ENCODE measurements around the gene NAT16.
"Not testable (repeated sequence)": the region's sequence is repeated elsewhere in the genome, so short reads cannot be mapped to it uniquely, and the experiment has no call there.

Gene NAT16

GRCh38 chr7:101124376-101125056 is 55.6 kb downstream of the NAT16 start:
- Histone ChIP-seq H3K27ac (peak overlapping the region; percentile 89 to 98), H3K4me1 (peaks cover 5 to 97% (median 74%) of the 10 kb centered on the region in 4 donors), H3K27me3 (no peaks in the 10 kb centered on the region), H3K4me3 (no peak overlapping the region), H3K36me3 (no peaks in the 10 kb centered on the region), H3K9me3 (no peaks in the 10 kb centered on the region)
- no peak for DNase-seq
- intact Hi-C loops (cut with DNase I; ENCODE audit: low total_unique reads) = no loop called here
- TF ChIP-seq CTCF (IDR thresholded peaks at IDR 0.05) = no peak

GRCh38 chr7:101123703-101124068 is 56.4 kb downstream of the NAT16 start:
- no peak for TF ChIP-seq CTCF (IDR thresholded peaks at IDR 0.05)
- Histone ChIP-seq H3K36me3 (no peaks in the 10 kb centered on the region), H3K27me3 (no peaks in the 10 kb centered on the region), H3K4me1 (peaks cover 5 to 97% (median 80%) of the 10 kb centered on the region in 4 donors), H3K4me3 (no peak overlapping the region), H3K9me3 (no peaks in the 10 kb centered on the region), H3K27ac (peak overlapping the region; percentile 89 to 98)
- intact Hi-C loops (cut with DNase I; ENCODE audit: low total_unique reads) = no loop called here
- DNase-seq = no peak

DNA sequence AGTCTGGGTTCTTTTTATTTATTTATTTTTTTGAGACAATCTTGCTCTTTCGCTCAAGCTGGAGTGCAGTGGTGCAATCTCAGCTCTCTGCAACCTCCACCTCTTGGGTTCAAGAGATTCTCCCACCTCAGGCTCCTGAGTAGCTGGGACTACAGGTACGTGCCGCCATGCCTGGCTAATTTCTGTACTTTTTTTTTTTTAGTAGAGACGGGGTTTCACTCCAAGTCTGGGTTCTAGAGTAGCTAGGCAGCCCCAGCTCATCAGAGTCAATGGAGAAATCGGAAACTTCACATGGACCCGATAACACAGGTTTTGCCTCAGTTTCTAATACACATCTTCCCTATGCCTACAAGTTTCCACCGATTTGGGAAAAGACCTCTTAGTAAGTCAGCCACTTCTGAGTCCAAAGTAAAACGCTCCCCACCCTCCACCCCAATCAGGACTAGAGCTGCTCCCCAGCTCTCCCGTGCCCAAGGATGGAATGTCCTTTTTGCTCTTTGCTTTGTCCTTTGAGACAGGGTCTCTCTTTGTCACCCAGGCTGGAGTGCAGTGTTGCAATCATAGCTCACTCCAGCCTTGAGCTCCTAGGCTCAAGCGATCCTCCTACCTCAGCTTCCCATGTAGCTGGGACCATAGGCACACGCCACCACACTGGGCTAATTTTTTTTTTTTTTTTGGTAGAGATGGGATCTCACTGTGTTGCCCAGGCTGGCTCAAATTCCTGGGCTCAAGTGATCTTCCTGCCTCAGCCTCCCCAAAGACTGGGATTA is 57.0 kb downstream of the NAT16 start:
- Histone ChIP-seq H3K36me3 (no peaks in the 10 kb centered on the region), H3K4me3 (peak overlapping the region; percentile 50 to 52), H3K9me3 (no peaks in the 10 kb centered on the region), H3K27me3 (no peaks in the 10 kb centered on the region), H3K4me1 (peaks cover 5 to 97% (median 79%) of the 10 kb centered on the region in 4 donors), H3K27ac (peak overlapping the region; percentile 89 to 98)
- intact Hi-C loops (cut with DNase I; ENCODE audit: low total_unique reads) = no loop called here
- TF ChIP-seq CTCF (IDR thresholded peaks at IDR 0.05) = no peak
- no peak for DNase-seq

DNA sequence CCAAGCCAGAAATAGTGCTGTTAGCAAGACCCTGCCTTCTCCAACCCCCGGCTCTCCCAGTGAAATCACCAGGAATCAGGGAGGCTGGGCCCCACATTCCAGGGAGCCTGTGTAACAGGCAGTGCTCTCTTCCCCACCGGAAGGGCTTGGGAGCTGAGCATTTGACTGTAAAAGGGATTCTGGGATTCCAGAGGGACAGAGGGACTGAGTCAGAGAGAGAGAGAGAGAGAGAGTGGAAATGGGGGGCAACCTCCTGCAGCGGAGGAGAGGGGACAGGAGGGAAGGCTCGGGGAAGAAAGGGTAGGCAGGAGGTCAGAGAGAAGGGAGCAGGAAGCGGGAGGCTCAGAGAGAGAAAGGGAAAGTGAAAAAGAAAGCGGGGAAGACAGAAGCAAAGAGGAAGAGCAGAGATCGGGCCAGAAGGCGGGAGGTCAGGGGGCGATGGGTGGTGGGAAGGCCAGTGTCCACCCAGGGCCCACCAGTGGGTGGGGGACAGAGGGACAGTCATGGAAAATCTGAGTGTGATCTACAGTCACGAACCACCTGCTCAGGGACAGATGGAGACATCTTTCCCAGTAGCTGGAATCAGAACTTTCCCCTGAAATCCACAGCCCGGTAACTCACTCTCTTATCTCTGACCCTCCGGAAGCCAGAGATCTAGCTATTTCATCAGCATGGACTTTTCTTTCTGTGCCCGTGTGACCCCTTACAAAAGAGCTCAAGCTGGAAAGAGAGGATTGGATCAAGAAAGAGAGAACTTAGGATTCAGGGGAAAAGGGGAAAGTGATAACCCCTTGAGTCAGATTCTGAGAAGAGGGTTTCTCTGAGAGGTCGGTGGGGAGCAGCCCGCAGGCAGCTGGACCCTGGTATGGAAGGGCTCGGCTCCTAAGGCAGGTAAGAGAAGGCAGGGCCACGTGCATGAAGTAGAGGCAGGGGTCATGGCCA is 57.8 kb downstream of the NAT16 start:
- H3K27me3 ChIP-seq = no peaks in the 10 kb centered on the region
- no peak for TF ChIP-seq CTCF (IDR thresholded peaks at IDR 0.05)
- peak overlapping the region; percentile 89 to 98 for H3K27ac ChIP-seq
- peak overlapping the region; percentile 50 to 52 for H3K4me3 ChIP-seq
- peak; percentile 92 to 97 for DNase-seq
- intact Hi-C loops (cut with DNase I; ENCODE audit: low total_unique reads) = no loop called here
- H3K9me3 ChIP-seq = no peaks in the 10 kb centered on the region
- peaks cover 5 to 98% (median 82%) of the 10 kb centered on the region in 4 donors for H3K4me1 ChIP-seq
- no peaks in the 10 kb centered on the region for H3K36me3 ChIP-seq

DNA sequence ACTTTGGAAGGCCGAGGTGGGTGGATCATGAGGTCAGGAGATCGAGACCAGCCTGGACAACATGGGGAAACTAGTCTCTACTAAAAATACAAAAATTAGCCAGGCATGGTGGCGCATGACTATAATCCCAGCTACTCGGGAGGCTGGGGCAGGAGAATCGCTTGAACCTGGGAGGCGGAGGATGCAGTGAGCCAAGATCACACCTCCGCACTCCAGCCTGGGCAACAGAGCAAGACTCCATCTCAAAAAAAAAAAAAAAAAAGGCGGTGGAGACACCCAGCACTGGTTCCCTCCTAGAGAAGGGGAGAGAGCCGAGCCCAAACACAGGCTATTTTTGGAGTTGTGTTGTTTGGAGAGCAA is 58.5 kb downstream of the NAT16 start:
- peak overlapping the region; percentile 50 to 52 for H3K4me3 ChIP-seq

More for the DNA sequence above, 58.5 kb downstream of the NAT16 start:
- DNase-seq; intact Hi-C loops (cut with DNase I; ENCODE audit: low total_unique reads); H3K27me3 ChIP-seq; H3K36me3 ChIP-seq; H3K9me3 ChIP-seq: not testable (repeated sequence)
- Histone ChIP-seq H3K4me1 (peaks cover 5 to 97% (median 80%) of the 10 kb centered on the region in 4 donors), H3K27ac (peak overlapping the region; percentile 89 to 98)
